IMR-90 (cell line): ENCODE measurements around the gene CSK. TPM values are rescaled to one million over a fixed set of nuclear protein-coding genes. Genes with fewer than 3 reads are reported as not detected.

Source experiments
- ATAC-seq: fragments of 200-7000 bp; cut with Tn5 transposase; 2 replicates; pipeline ENCODE4 v1.9.1; 2020; ENCODE audit warnings: low read depth, mild to moderate bottlenecking, moderate library complexity
- BruUV-seq: library from RNA; stranded (reverse); fragments of 400-500 nt; replicated peaks from 2 replicates; lab custom pipeline; 2021; lab: Mats Ljungman, UMichigan
- CTCF ChIA-PET: fragments of 300-600 bp; formaldehyde crosslinking; extraction: SDS; loops from one replicate; lab custom pipeline; 2021; ENCODE audit warnings: antibody characterized with exemption; lab: Yijun Ruan, JAX
- POLR2A ChIA-PET: fragments of 300-600 bp; sonication (Branson Sonifier 250); formaldehyde crosslinking; loops from one replicate; lab custom pipeline; 2022; ENCODE audit warnings: antibody characterized with exemption; ENCODE audit not compliant: unreplicated experiment; lab: Charles Lee
- DNase-seq: peaks from one replicate; pipeline ENCODE4 v3.0.0; 2013
- H2AFZ ChIP-seq: replicated peaks from 2 replicates; pipeline ENCODE3; 2013; ENCODE audit warnings: low read length, mild to moderate bottlenecking; ENCODE audit not compliant: poor library complexity
- H2AK5ac ChIP-seq: 2 replicates; pipeline ENCODE4 v1.6.1; 2013; ENCODE audit warnings: low read depth, low read length, inconsistent platforms
- H2AK9ac ChIP-seq: replicated peaks from 2 replicates; pipeline ENCODE3; 2013; ENCODE audit warnings: mild to moderate bottlenecking, low read depth, low read length, moderate library complexity; ENCODE audit not compliant: poor library complexity
- H2BK120ac ChIP-seq: 2 replicates; pipeline ENCODE4 v1.6.1; 2013; ENCODE audit warnings: low read depth, low read length, inconsistent platforms
- H2BK15ac ChIP-seq: 3 replicates; pipeline ENCODE4 v1.6.1; 2013; ENCODE audit warnings: low read depth, low read length, inconsistent platforms
- H2BK20ac ChIP-seq: 2 replicates; pipeline ENCODE4 v1.6.1; 2013; ENCODE audit warnings: low read depth, mild to moderate bottlenecking, inconsistent platforms, low read length, moderate library complexity
- H2BK5ac ChIP-seq: 2 replicates; pipeline ENCODE4 v1.6.1; 2013; ENCODE audit warnings: mild to moderate bottlenecking, low read depth, low read length, inconsistent platforms; ENCODE audit not compliant: poor library complexity, severe bottlenecking
- H3K14ac ChIP-seq: replicated peaks from 2 replicates; pipeline ENCODE4 v1.6.1; 2013; ENCODE audit warnings: low read depth, low read length, inconsistent platforms
- H3K18ac ChIP-seq: 2 replicates; pipeline ENCODE4 v1.6.1; 2013; ENCODE audit warnings: low read depth, low read length, control low read depth
- H3K23ac ChIP-seq: 2 replicates; pipeline ENCODE4 v1.6.1; 2013; ENCODE audit warnings: low read depth, low read length, inconsistent platforms
- H3K27ac ChIP-seq: 2 replicates; pipeline ENCODE4 v1.5.1; 2013; ENCODE audit warnings: mild to moderate bottlenecking, control low read depth, low read length; ENCODE audit not compliant: insufficient read depth
- H3K27me3 ChIP-seq: 2 replicates; pipeline ENCODE4 v1.6.1; 2013; ENCODE audit warnings: low read length; ENCODE audit not compliant: control insufficient read depth, insufficient read depth
- H3K36me3 ChIP-seq: 2 replicates; pipeline ENCODE4 v1.6.1; 2013; ENCODE audit warnings: low read length, mixed read lengths; ENCODE audit not compliant: control insufficient read depth, insufficient read depth
- H3K4ac ChIP-seq: 2 replicates; pipeline ENCODE4 v1.6.1; 2013; ENCODE audit warnings: low read depth, low read length, inconsistent platforms
- H3K4me1 ChIP-seq: 2 replicates; pipeline ENCODE4 v1.6.1; 2013; ENCODE audit warnings: low read length, mixed read lengths; ENCODE audit not compliant: control insufficient read depth, insufficient read depth
- H3K4me2 ChIP-seq: 2 replicates; pipeline ENCODE4 v1.6.1; 2013; ENCODE audit warnings: low read depth, mild to moderate bottlenecking, control low read depth, low read length, moderate library complexity
- H3K4me3 ChIP-seq: 2 replicates; pipeline ENCODE4 v1.5.1; 2013; ENCODE audit warnings: low read depth, mild to moderate bottlenecking, control low read depth, low read length, moderate library complexity; ENCODE audit not compliant: insufficient read depth
- H3K56ac ChIP-seq: 2 replicates; pipeline ENCODE4 v1.6.1; 2013; ENCODE audit warnings: low read length, inconsistent platforms; ENCODE audit not compliant: insufficient read depth; ENCODE audit errors: extremely low read depth
- H3K79me1 ChIP-seq, 2 experiments: 2 replicates each; pipeline ENCODE4 v1.6.1; 2013; ENCODE audit warnings: low read length in 2 of 2, inconsistent platforms in 1 of 2, low read depth in 1 of 2
- H3K9ac ChIP-seq: 2 replicates; pipeline ENCODE4 v1.6.1; 2013; ENCODE audit warnings: low read depth, low read length, control low read depth
- H3K9me1 ChIP-seq: 2 replicates; pipeline ENCODE4 v1.6.1; 2013; ENCODE audit warnings: low read length, inconsistent platforms; ENCODE audit not compliant: insufficient read depth
- H3K9me3 ChIP-seq: 2 replicates; pipeline ENCODE4 v1.6.1; 2013; ENCODE audit warnings: low read length; ENCODE audit not compliant: control insufficient read depth, insufficient read depth
- H4K20me1 ChIP-seq: 2 replicates; pipeline ENCODE4 v1.6.1; 2013; ENCODE audit warnings: low read length, inconsistent platforms; ENCODE audit not compliant: insufficient read depth
- H4K5ac ChIP-seq: 2 replicates; pipeline ENCODE4 v1.6.1; 2013; ENCODE audit warnings: mild to moderate bottlenecking, low read depth, low read length, control low read depth
- H4K8ac ChIP-seq, 2 experiments: 2 replicates each; pipeline ENCODE4 v1.6.1; 2013; ENCODE audit warnings: low read depth in 2 of 2, low read length in 2 of 2, control low read depth in 1 of 2, inconsistent platforms in 1 of 2
- H4K91ac ChIP-seq: 2 replicates; pipeline ENCODE4 v1.6.1; 2013; ENCODE audit warnings: low read depth, low read length, inconsistent platforms; ENCODE audit not compliant: insufficient read depth
- CEBPB ChIP-seq: IDR thresholded peaks from 2 replicates; pipeline ENCODE4 v1.6.1; 2012; ENCODE audit warnings: low read depth, low read length, improper control_type of control experiment
- CHD1 ChIP-seq: IDR thresholded peaks from 2 replicates; pipeline ENCODE4 v1.6.1; 2012; ENCODE audit warnings: low read depth, low read length, improper control_type of control experiment
- MAFK ChIP-seq: IDR thresholded peaks from 2 replicates; pipeline ENCODE4 v1.6.1; 2012; ENCODE audit warnings: low read depth, low read length, improper control_type of control experiment
- NFE2L2 ChIP-seq: fragments of 150-350 bp; IDR thresholded peaks from 2 replicates; pipeline ENCODE4 v1.6.1; 2016; ENCODE audit warnings: low read depth, mild to moderate bottlenecking, low read length
- SMC3 ChIP-seq: fragments of 150-350 bp; IDR thresholded peaks from 2 replicates; pipeline ENCODE4 v1.6.1; 2016; ENCODE audit warnings: low read depth, mild to moderate bottlenecking, antibody characterized with exemption, low read length, moderate library complexity
- WGBS, 2 experiments: methylation state at CpG; one replicate each; pipeline versions ENCODE4 v1.1.5 to v1.1.7; 2013; ENCODE audit warnings: missing lambda C conversion rate in 2 of 2; ENCODE audit not compliant: insufficient read length in 1 of 2; ENCODE audit errors: extremely low coverage in 2 of 2; 5-methylcytosine and 5-hydroxymethylcytosine counted together
- dilution Hi-C: fragments of 300-500 bp; cut with HindIII; formaldehyde crosslinking; loops from one replicate; pipeline ENCODE4 v1.14.3; 2018; ENCODE audit warnings: low sequenced_read_pairs; ENCODE audit not compliant: unreplicated experiment
- in situ Hi-C: fragments of 300-500 bp; cut with MboI; formaldehyde crosslinking; loops from 3 replicates; pipeline ENCODE4 v1.14.3; 2019; ENCODE audit warnings: low sequenced_read_pairs, inconsistent platforms, mixed read lengths
- intact Hi-C: fragments of 100-400 bp; cut with micrococcal nuclease; formaldehyde crosslinking; loops from 2 replicates; pipeline ENCODE4 v1.10.0; 2022
- polyA plus RNA-seq, 3 experiments: library from polyadenylated mRNA; depleted of rRNA; stranded (reverse); fragments of >200 nt; gene quantifications; 2 replicates each; pipeline ENCODE4 v1.2.3, GENCODE V29; 2012; ENCODE audit warnings: low replicate concordance in 1 of 3
- total RNA-seq: library from RNA; depleted of rRNA; stranded (reverse); fragments of >200 nt; gene quantifications from 2 replicates; pipeline ENCODE4 v1.2.3, GENCODE V29; 2012

The CSK gene
- total and polyA plus RNA-seq, 2 of the 4 experiments (the other 2 are of a cell fraction), result 10.8 to 54.0 TPM

- intact Hi-C loops, result loop anchor here (5.0 kb wide), 2 partner anchors 48 to 63 kb away; partner anchors contain the start of genes FAM219B and MPI
- H2AK9ac ChIP-seq, result peak overlapping the region; percentile 94
- H3K4me3 ChIP-seq, result no peak overlapping the region
- in situ Hi-C loops, result no loop called here
- 0 out of 2 replicates have a peak overlapping the region, but pooled peaks have one; percentile 70 for H3K23ac ChIP-seq
- H3K14ac ChIP-seq, result no peak overlapping the region
- H2AK5ac ChIP-seq, result peak overlapping the region; percentile 40
- no peak overlapping the region; the same call in 1 of the 2 replicates for H3K4me2 ChIP-seq
- no peak overlapping the region for H2BK120ac ChIP-seq
- WGBS, 2 experiments, result no CpG with 5 or more reads among the region's 12 CpGs
- peaks cover 4% of the 10 kb centered on the region; the same call in 1 of the 2 replicates for H3K4me1 ChIP-seq
- POLR2A ChIA-PET, result no interaction called here
- H3K9me3 ChIP-seq, result no peaks in the 10 kb centered on the region
- H2AFZ ChIP-seq, result no peak overlapping the region
- no peak overlapping the region for H4K5ac ChIP-seq
- dilution Hi-C loops, result no loop called here
- H2BK5ac ChIP-seq, result no peak overlapping the region
- no peak overlapping the region for H2BK15ac ChIP-seq
- DNase-seq (no peak), ATAC-seq (no peak)
- no peak overlapping the region for H4K91ac ChIP-seq
- peaks cover 0 to 17% of the 10 kb centered on the region in 2 experiments; a peak in 1 of 4 replicates for H3K79me1 ChIP-seq
- H4K20me1 ChIP-seq, result no peaks in the 10 kb centered on the region
- no peak for TF ChIP-seq CEBPB
- TF ChIP-seq SMC3, result no peak
- no peak for TF ChIP-seq NFE2L2
- TF ChIP-seq CHD1, result no peak
- TF ChIP-seq MAFK, result no peak
- peak overlapping the region; percentile 89 to 91; a peak in 2 of 4 replicates for H4K8ac ChIP-seq
- peak overlapping the region; percentile 92; the same call in 1 of the 2 replicates for H3K4ac ChIP-seq
- H3K56ac ChIP-seq, result no peak overlapping the region
- CTCF ChIA-PET, result no interaction called here
- H3K36me3 ChIP-seq, result peaks cover 24% of the 10 kb centered on the region
- 0 out of 2 replicates have a peak, but pooled peaks cover 3% of the 10 kb centered on the region for H3K9me1 ChIP-seq
- no peak overlapping the region for H2BK20ac ChIP-seq
- peak overlapping the region; percentile 43; the same call in 1 of the 2 replicates for H3K9ac ChIP-seq
- no peak overlapping the region for H3K27ac ChIP-seq
- no peaks in the 10 kb centered on the region for H3K27me3 ChIP-seq
- TSS peak; percentile 64 for BruUV-seq
- no peak overlapping the region for H3K18ac ChIP-seq
Measured at GRCh38 chr15:74843891-74844299, 62.0 kb downstream of the CSK start.
